HepG2 (cell line): ENCODE data around the gene TRIM62. TPM values are rescaled to one million over a fixed set of nuclear protein-coding genes. Genes with fewer than 3 reads are reported as not detected.

ENCODE experiments used
- ATAC-seq: fragments of 200-7000 bp; cut with Tn5 transposase; 3 replicates; pipeline ENCODE4 v1.9.1; 2020; ENCODE audit warnings: mild to moderate bottlenecking, moderate library complexity
- BruUV-seq: library from RNA; stranded (reverse); fragments of 400-500 nt; replicated peaks from 2 replicates; lab custom pipeline; 2021; lab: Mats Ljungman, UMichigan
- CTCF ChIA-PET: fragments of 300-600 bp; formaldehyde crosslinking; extraction: SDS; loops from one replicate; lab custom pipeline; 2021; ENCODE audit warnings: low total read pairs, inconsistent platforms, low intra/inter-chr PET ratio; lab: Yijun Ruan, JAX
- POLR2A ChIA-PET: fragments of 350-600 bp; sonication (Branson Sonifier 250); formaldehyde crosslinking; loops from one replicate; lab custom pipeline; 2020; ENCODE audit warnings: antibody characterized with exemption, inconsistent platforms; lab: Yijun Ruan, JAX
- DNase-seq: peaks from one replicate; pipeline ENCODE4 v3.0.0-alpha.2; 2015; ENCODE audit warnings: low spot score
- FAIRE-seq: peaks from 3 replicates; lab custom pipeline; 2011; peaks lifted over from hg19 to GRCh38; lab: Jason Lieb, UNC
- H2AFZ ChIP-seq: one replicate; pipeline ENCODE4 v1.6.1; 2011; ENCODE audit warnings: low read length, inconsistent platforms
- H3K27ac ChIP-seq: fragments of 300-600 bp; 3 replicates; pipeline ENCODE4 v1.8.0; 2011; ENCODE audit warnings: mixed run types, mild to moderate bottlenecking, mixed read lengths, low read length, inconsistent platforms; ENCODE audit not compliant: insufficient read depth; ENCODE audit errors: extremely low read length
- H3K27me3 ChIP-seq, 2 experiments: fragments of 200-600 bp in 1 of 2; 2 replicates in 1 of 2; 3 replicates in 1 of 2; pipeline versions ENCODE4 v1.6.0 to v1.8.0; 2011; ENCODE audit warnings: low read length in 2 of 2, mild to moderate bottlenecking in 2 of 2, moderate library complexity in 2 of 2, inconsistent platforms in 1 of 2; ENCODE audit not compliant: insufficient read depth in 2 of 2, control insufficient read depth in 1 of 2
- H3K36me3 ChIP-seq, 2 experiments: fragments of 200-600 bp in 1 of 2; replicated peaks in 1 of 2; 2 replicates in 1 of 2; 3 replicates in 1 of 2; pipeline versions ENCODE4 v1.5.1 to v1.8.0; 2011; ENCODE audit warnings: low read length in 2 of 2, inconsistent platforms in 1 of 2; ENCODE audit not compliant: insufficient read depth in 2 of 2, control insufficient read depth in 1 of 2
- H3K4me1 ChIP-seq: 2 replicates; pipeline ENCODE4 v1.5.1; 2012; ENCODE audit warnings: low read length, inconsistent platforms; ENCODE audit not compliant: insufficient read depth
- H3K4me2 ChIP-seq: 2 replicates; pipeline ENCODE4 v1.6.0; 2011; ENCODE audit warnings: low read depth, low read length, inconsistent platforms
- H3K4me3 ChIP-seq, 3 experiments: fragments of 200-600 bp in 1 of 3; sonication (generic), shearing (Covaris generic) in 1 of 3; replicated peaks in 1 of 3; 2 replicates each; pipeline ENCODE4 v1.5.1; 2011 to 2016; ENCODE audit warnings: low read length in 3 of 3, inconsistent platforms in 2 of 3, low read depth in 2 of 3, mild to moderate bottlenecking in 2 of 3, control low read depth in 1 of 3, mixed read lengths in 1 of 3; ENCODE audit not compliant: insufficient read depth in 1 of 3
- H3K79me2 ChIP-seq: one replicate; pipeline ENCODE4 v1.6.1; 2011; ENCODE audit warnings: low read length, inconsistent platforms; ENCODE audit not compliant: insufficient read depth
- H3K9ac ChIP-seq: 2 replicates; pipeline ENCODE4 v1.6.0; 2011; ENCODE audit warnings: mild to moderate bottlenecking, low read depth, low read length, inconsistent platforms; ENCODE audit not compliant: insufficient read depth
- H3K9me3 ChIP-seq: 2 replicates; pipeline ENCODE4 v1.5.1; 2012; ENCODE audit warnings: mild to moderate bottlenecking, low read length
- H4K20me1 ChIP-seq: 2 replicates; pipeline ENCODE4 v1.6.0; 2011; ENCODE audit warnings: inconsistent platforms, mild to moderate bottlenecking, low read length, moderate library complexity; ENCODE audit not compliant: insufficient read depth
- FOXO1 ChIP-seq: sonication (generic); formaldehyde crosslinking; IDR thresholded peaks from 2 replicates; pipeline ENCODE4 v1.4.0; 2020; ENCODE audit warnings: missing genetic modification reagents
- HINFP ChIP-seq: sonication (generic); formaldehyde crosslinking; IDR thresholded peaks from 2 replicates; pipeline ENCODE4 v1.4.0; 2020; ENCODE audit warnings: low read depth, mild to moderate bottlenecking, missing genetic modification reagents
- PCBP2 ChIP-seq: fragments of 200-400 bp; formaldehyde crosslinking; optimal IDR thresholded peaks from 2 replicates; pipeline ENCODE3; 2018; ENCODE audit warnings: low read length, low read depth; ENCODE audit not compliant: poor library complexity, severe bottlenecking
- PLRG1 ChIP-seq: fragments of 450-650 bp; conservative IDR thresholded peaks from 2 replicates; pipeline ENCODE4 v1.6.1; 2016
- SRF ChIP-seq: IDR thresholded peaks from 2 replicates; pipeline ENCODE4 v1.6.1; 2011; ENCODE audit warnings: mild to moderate bottlenecking, low read depth, low read length, moderate library complexity
- SRSF4 ChIP-seq: fragments of 200-400 bp; formaldehyde crosslinking; IDR thresholded peaks from one replicate; pipeline ENCODE4 v1.6.1; 2018; ENCODE audit warnings: mild to moderate bottlenecking, low read depth, low read length, moderate library complexity; ENCODE audit not compliant: poor library complexity, severe bottlenecking
- ZBTB20 ChIP-seq: sonication (generic); formaldehyde crosslinking; IDR thresholded peaks from 2 replicates; pipeline ENCODE4 v1.8.1; 2023; ENCODE audit warnings: missing genetic modification reagents, low read depth, mild to moderate bottlenecking, borderline replicate concordance
- ZNF101 ChIP-seq: sonication (generic); formaldehyde crosslinking; IDR thresholded peaks from 2 replicates; pipeline ENCODE4 v1.4.0; 2020; ENCODE audit warnings: mild to moderate bottlenecking, low read depth, missing genetic modification reagents, borderline replicate concordance
- ZNF276 ChIP-seq: sonication (generic); formaldehyde crosslinking; IDR thresholded peaks from 2 replicates; pipeline ENCODE4 v1.4.0; 2020; ENCODE audit warnings: mild to moderate bottlenecking, low read depth, missing genetic modification reagents
- ZNF280D ChIP-seq: sonication (generic); formaldehyde crosslinking; IDR thresholded peaks from 2 replicates; pipeline ENCODE4 v1.5.1; 2020; ENCODE audit warnings: mild to moderate bottlenecking, missing genetic modification reagents
- ZNF530 ChIP-seq: sonication (generic); formaldehyde crosslinking; IDR thresholded peaks from 2 replicates; pipeline ENCODE4 v1.5.0; 2020; ENCODE audit warnings: low read depth, mild to moderate bottlenecking, missing genetic modification reagents
- ZNF562 ChIP-seq: sonication (generic); formaldehyde crosslinking; IDR thresholded peaks from 2 replicates; pipeline ENCODE4 v1.8.0; 2022; ENCODE audit warnings: missing genetic modification reagents, borderline replicate concordance
- ZNF737 ChIP-seq: sonication (generic); formaldehyde crosslinking; IDR thresholded peaks from 2 replicates; pipeline ENCODE4 v1.5.0; 2020; ENCODE audit warnings: missing genetic modification reagents, mild to moderate bottlenecking, borderline replicate concordance
- ZNF782 ChIP-seq: sonication (generic); formaldehyde crosslinking; IDR thresholded peaks from 2 replicates; pipeline ENCODE4 v1.4.0; 2020; ENCODE audit warnings: missing genetic modification reagents, mild to moderate bottlenecking, borderline replicate concordance
- ZSCAN20 ChIP-seq: sonication (generic); formaldehyde crosslinking; IDR thresholded peaks from 2 replicates; pipeline ENCODE4 v1.4.0; 2020; ENCODE audit warnings: missing genetic modification reagents, mild to moderate bottlenecking, borderline replicate concordance
- WGBS: methylation state at CpG from one replicate; pipeline ENCODE4 v1.1.6; 2017; ENCODE audit warnings: low lambda C conversion rate; 5-methylcytosine and 5-hydroxymethylcytosine counted together
- in situ Hi-C: cut with HindIII; loops from 2 replicates; pipeline ENCODE4 v1.10.0; 2017; ENCODE audit warnings: low pct_unique_long_range_greater_than_20kb; ENCODE audit not compliant: extremely low pct_ligation_motif_present
- intact Hi-C: fragments of 100-400 bp; cut with micrococcal nuclease; formaldehyde crosslinking; loops from one replicate; pipeline ENCODE4 v1.10.0; 2022; ENCODE audit not compliant: unreplicated experiment
- polyA plus RNA-seq, 8 experiments: library from polyadenylated mRNA; depleted of rRNA in 3 of 8; stranded (reverse) in 7 of 8; unstranded in 1 of 8; fragments of >200 nt; fragmentation: Illumina TruSeq in 4 of 8; extraction: Trizol in 4 of 8; gene quantifications; 2 replicates each; pipeline versions ENCODE4 v1.2.1 to v1.2.3, GENCODE V29; 2011 to 2016; ENCODE audit warnings: low read depth in 4 of 8, missing spikeins in 1 of 8, mixed read lengths in 1 of 8; ENCODE audit not compliant: insufficient read depth in 1 of 8
- total RNA-seq, 5 experiments: library from RNA; depleted of rRNA; stranded (reverse); fragments of >200 nt; fragmentation: Illumina TruSeq; extraction: Trizol; gene quantifications; 2 replicates each; pipeline ENCODE4 v1.2.3, GENCODE V29; 2016; ENCODE audit warnings: low read depth in 1 of 5

TRIM62 gene
- total and polyA plus RNA-seq, 2 of the 13 experiments (the other 11 are each of a cell fraction or from before 2014, with no cell fraction given), result 0.53 to 0.57 TPM

- TF ChIP-seq SRF, result no peak
- TF ChIP-seq ZNF782 (CRISPR knock-in tag), result no peak
- no peak for TF ChIP-seq ZNF737 (CRISPR knock-in tag)
- no peak for TF ChIP-seq PLRG1
These were observed 60.1 kb downstream of the TRIM62 start (continued) for GRCh38 chr1:33121728-33122127.

GRCh38 chr1:33120436-33121231 is 61.2 kb downstream of the TRIM62 start:
- 27% methylated on average over 6 of the region's 8 CpGs for WGBS
- TF ChIP-seq ZNF280D (CRISPR knock-in tag) (no peak), ZSCAN20 (no peak), FOXO1 (CRISPR knock-in tag) (no peak), ZNF101 (CRISPR knock-in tag) (no peak), ZNF562 (CRISPR knock-in tag) (no peak), ZNF276 (no peak), PCBP2 (no peak), ZNF530 (CRISPR knock-in tag) (no peak), SRSF4 (no peak), HINFP (CRISPR knock-in tag) (no peak), ZBTB20 (CRISPR knock-in tag) (no peak)

More at GRCh38 chr1:33120436-33121231, 61.2 kb downstream of the TRIM62 start:
- ChIA-PET CTCF (no interaction called here), POLR2A (no interaction called here)
- no peaks in the 10 kb centered on the region for H3K9me3 ChIP-seq
- no peak overlapping the region for H2AFZ ChIP-seq
- no peaks in the 10 kb centered on the region for H4K20me1 ChIP-seq
- FAIRE-seq (no peak), ATAC-seq (peak; percentile 14; the same call in 1 of the 3 replicates), DNase-seq (no peak)
- no TSS peak for BruUV-seq
- no peak overlapping the region for H3K4me2 ChIP-seq
- H3K27ac ChIP-seq, result no peak overlapping the region
- in situ Hi-C loops (no loop called here), intact Hi-C loops (loop anchor here (10.0 kb wide), 1 partner anchor 134 kb away; the partner anchor contains the start of gene ZNF362)
- no peaks in the 10 kb centered on the region for H3K79me2 ChIP-seq
- no peaks in the 10 kb centered on the region for H3K36me3 ChIP-seq
- peaks cover 14% of the 10 kb centered on the region for H3K4me1 ChIP-seq
- H3K4me3 ChIP-seq, result no peak overlapping the region
- H3K9ac ChIP-seq, result no peak overlapping the region
- peaks cover 0 to 3% of the 10 kb centered on the region in 2 experiments; a peak in 1 of 5 replicates for H3K27me3 ChIP-seq
